Fibroblast of mammary gland (primary cell): Measurements from ENCODE around the gene CTDSPL.
A peak's percentile ranks its signal among the peaks of the same experiment; 100 is the strongest.

Experiments
- DNase-seq: peaks from one replicate; pipeline ENCODE4 v3.0.0-alpha.2; 2010; ENCODE audit warnings: low read depth
- H3K4me3 ChIP-seq: 2 replicates; pipeline ENCODE4 v1.5.1; 2011; ENCODE audit warnings: low read depth, mild to moderate bottlenecking, low read length, moderate library complexity; ENCODE audit not compliant: control insufficient read depth
- CTCF ChIP-seq: conservative IDR thresholded peaks from 2 replicates; pipeline ENCODE4 v1.5.1; 2011; ENCODE audit warnings: low read depth, low read length, inconsistent platforms; ENCODE audit not compliant: control insufficient read depth, insufficient read depth

Gene CTDSPL

GRCh38 chr3:37903320-37903719 is 41.6 kb downstream of the CTDSPL start:
- TF ChIP-seq CTCF: no peak
- DNase-seq: no peak
- H3K4me3 ChIP-seq: no peak overlapping the region

GRCh38 chr3:37903734-37904133 is 42.1 kb downstream of the CTDSPL start:
- no peak for TF ChIP-seq CTCF
- no peak overlapping the region for H3K4me3 ChIP-seq
- DNase-seq: no peak

DNA sequence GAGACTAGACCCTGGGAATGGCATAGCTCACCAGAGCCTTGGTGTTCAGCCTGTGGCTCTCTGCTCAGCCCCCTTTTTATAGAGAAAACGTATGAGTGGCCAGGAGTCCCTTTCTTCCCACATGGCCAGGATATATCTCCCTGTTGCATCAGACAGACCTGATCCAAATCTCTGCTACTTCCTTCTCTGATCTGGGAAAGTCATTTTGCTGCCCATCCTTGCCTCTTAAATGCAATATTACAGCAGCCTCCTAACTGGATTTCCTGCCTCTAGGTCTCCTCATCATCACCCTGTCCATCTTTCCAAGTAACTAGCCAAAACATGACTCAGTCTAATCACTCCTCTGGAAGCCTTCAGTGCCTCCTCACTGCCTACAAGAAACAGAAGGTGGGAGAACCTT is 42.9 kb downstream of the CTDSPL start:
- TF ChIP-seq CTCF: no peak
- peak; percentile 79 for DNase-seq
- no peak overlapping the region for H3K4me3 ChIP-seq

DNA sequence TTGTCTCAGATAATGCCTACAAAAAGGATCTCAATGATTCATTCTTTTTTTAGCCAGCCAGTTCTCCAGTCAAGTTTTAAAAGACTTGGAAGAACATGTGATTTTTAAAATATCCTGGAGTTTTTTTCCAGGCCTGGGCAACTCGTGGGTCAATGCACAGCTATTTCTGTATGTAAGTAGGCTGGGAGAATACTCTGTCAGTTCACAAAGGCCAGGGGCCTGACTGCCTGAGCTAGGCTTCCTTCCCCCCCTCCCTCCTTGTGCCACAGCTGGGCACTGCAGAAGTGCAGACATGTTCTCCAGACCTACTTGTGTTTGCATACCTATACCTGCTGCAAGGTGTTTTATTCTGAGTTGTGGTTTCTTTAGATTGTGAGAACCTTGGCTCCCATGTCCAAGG is 43.7 kb downstream of the CTDSPL start:
- no peak for DNase-seq
- no peak overlapping the region for H3K4me3 ChIP-seq
- TF ChIP-seq CTCF: no peak

DNA sequence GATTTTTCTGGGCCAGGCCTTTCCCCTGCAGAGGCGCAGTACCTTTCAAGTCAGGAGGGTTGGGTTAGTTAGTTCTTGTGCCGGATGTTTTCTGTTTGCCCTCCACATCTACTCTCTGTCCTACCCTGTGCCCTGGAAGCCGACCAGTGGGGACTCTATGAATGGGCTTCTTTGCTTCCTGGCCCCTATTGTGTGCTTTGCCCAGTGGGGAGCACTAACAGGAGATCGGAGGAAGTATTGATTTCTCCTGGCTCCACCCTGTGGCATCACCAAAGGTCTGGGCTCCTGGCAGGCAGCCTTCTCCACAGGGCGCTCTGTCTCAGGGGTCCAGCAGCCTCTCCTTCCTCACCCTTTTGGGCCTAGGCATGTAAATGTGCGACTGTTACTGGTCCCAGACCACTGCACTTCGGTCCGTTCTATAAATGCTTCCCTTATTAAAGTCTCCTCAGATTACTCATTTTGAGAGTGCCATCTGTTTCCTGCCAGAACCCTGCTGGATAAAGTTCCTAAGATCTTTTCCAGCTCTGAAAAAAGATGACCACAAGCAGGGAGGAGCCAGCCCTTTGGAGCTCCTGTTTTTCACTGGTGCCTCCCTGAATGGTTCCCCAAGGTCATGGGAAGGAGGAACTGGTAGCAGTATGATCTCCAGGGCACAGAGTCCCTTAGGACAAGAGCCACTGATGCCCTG is 44.5 kb downstream of the CTDSPL start:
- no peak overlapping the region for H3K4me3 ChIP-seq
- TF ChIP-seq CTCF: no peak
- DNase-seq: peak; percentile 74

DNA sequence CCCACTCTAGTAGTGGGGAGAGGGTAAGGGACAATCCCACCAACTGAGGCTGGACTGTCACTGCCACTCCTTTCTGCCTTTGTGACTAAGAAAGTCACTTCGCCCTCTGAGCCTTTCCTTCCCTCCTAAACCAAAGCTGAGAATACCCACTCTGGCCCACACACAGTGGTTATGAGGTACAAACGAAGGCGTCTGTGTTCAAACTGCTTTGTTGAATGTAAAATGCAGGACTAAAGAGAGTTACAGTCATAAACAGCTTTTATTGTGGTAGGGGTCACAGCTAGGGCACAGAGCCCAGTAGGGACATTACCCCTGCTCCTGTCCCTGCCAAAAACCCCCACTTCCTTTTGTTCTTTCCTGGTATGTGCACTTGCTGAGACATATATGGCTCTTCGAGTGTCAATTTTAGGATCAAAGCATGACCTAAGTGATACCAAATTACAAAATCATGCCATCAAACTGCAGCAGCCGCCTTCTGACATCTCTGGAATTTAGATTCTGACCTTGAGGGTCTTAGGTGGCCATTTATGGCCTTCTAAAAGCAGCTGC is 45.1 kb downstream of the CTDSPL start:
- no peak for DNase-seq
- TF ChIP-seq CTCF: no peak
- H3K4me3 ChIP-seq: no peak overlapping the region
